ENCODE results near the gene FAM83F. TPM values are rescaled to one million over a fixed set of nuclear protein-coding genes. Genes with fewer than 3 reads are reported as not detected.
A peak's percentile ranks its signal among the peaks of the same experiment; 100 is the strongest.

FAM83F gene
- total RNA-seq, 1 donor, result not detected

DNA sequence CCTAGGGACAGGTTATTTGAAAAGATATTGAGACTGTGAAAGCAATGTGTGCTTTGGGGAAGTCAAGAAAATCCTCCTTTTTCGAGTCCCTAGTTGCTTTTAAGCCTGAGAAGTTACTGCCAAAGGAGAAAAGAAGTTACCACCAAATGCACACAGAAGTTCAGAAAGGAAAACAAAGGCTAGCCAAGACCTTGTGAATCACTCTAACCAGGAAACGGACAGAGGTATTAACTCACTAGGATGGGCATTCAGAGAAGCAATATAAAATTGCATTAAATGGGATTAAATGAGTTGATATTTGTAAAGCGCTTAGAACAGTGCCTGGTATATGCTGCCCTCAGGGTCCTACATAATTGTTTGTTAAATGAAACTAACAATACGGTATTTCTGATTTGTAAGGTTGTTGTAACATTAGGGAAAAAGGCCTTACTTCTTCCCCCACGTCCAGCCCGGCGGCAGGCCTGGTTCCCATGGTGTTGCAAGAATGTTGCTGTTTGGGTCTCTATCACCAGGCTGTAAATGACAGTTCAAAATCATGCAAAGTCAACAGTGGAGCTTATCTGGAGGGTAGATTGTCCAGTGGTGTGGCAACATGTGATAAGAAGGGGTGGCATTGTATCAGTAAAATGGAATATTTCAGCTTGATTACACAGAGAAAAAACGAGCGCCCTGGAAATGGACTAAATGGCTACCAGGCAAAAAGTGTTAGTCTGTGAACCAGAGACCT lies 27.5 kb upstream of the FAM83F start:
- H3K4me3 ChIP-seq (ENCODE audit: low read depth, low read length), result no peak overlapping the region
- TF ChIP-seq, protein P1, sequence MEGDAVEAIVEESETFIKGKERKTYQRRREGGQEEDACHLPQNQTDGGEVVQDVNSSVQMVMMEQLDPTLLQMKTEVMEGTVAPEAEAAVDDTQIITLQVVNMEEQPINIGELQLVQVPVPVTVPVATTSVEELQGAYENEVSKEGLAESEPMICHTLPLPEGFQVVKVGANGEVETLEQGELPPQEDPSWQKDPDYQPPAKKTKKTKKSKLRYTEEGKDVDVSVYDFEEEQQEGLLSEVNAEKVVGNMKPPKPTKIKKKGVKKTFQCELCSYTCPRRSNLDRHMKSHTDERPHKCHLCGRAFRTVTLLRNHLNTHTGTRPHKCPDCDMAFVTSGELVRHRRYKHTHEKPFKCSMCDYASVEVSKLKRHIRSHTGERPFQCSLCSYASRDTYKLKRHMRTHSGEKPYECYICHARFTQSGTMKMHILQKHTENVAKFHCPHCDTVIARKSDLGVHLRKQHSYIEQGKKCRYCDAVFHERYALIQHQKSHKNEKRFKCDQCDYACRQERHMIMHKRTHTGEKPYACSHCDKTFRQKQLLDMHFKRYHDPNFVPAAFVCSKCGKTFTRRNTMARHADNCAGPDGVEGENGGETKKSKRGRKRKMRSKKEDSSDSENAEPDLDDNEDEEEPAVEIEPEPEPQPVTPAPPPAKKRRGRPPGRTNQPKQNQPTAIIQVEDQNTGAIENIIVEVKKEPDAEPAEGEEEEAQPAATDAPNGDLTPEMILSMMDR (IDR thresholded peaks at IDR 0.05; ENCODE audit: insufficient read depth, low read depth, low read length), result no peak
- no peak for DNase-seq (ENCODE audit: low read depth)

DNA sequence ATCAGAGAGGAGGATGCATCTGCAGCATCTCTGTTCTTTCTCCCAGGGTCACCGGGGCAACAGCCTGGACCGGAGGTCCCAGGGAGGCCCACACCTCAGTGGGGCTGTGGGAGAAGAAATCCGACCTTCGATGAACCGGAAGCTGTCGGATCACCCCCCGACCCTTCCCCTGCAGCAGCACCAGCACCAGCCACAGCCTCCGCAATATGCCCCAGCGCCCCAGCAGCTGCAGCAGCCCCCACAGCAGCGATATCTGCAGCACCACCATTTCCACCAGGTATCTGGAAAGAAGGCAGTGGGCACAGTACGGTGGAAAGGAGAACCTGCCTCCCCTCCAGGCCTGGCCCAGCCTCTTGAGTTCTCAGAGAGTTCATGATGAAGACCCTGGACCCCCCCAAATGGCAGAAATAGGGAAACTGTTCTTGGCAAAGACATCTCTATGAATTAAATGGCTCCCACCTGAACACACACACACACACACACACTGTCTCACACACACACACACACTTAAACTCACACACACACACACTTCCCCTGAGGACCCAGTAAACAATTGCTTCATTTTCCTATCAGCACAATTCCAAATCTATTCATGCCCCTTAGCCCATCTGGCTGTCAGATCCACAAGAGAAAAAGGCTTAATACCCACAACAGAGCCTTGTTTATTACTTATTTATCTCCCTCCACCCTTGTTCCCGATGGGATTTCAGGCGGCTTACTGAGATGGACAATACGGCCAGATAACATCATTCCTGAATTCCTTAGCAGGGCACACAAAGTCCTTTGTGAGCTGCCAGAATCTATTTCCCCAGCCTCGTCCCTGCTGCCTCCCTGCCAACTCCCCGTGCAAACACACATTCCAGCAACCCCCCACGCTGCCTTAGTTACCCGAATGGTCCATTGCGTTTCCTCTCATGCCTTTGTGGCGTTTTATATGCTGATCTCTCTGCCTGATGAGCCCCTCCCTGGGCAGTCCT lies 26.5 kb upstream of the FAM83F start:
- DNase-seq (ENCODE audit: low read depth), result peak; percentile 19
- TF ChIP-seq, protein P1 (IDR thresholded peaks at IDR 0.05; ENCODE audit: insufficient read depth, low read depth, low read length), result no peak
- H3K4me3 ChIP-seq (ENCODE audit: low read depth, low read length), result no peak overlapping the region

DNA sequence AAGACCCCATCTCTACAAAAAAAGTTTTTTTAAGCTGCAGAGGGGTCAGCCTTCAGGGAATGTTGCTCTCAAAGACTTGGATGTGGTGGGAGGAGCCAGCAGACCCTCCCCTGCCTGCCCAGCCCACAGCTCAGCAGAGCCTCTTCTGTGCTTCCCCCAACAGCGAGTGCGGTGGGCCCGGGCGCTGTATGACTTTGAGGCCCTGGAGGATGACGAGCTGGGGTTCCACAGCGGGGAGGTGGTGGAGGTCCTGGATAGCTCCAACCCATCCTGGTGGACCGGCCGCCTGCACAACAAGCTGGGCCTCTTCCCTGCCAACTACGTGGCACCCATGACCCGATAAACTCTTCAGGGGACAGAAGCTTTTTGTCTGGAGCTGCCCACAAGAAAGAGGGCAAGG lies 24.0 kb upstream of the FAM83F start:
- TF ChIP-seq, protein P1 (IDR thresholded peaks at IDR 0.05; ENCODE audit: insufficient read depth, low read depth, low read length), result no peak
- no peak for DNase-seq (ENCODE audit: low read depth)
- H3K4me3 ChIP-seq (ENCODE audit: low read depth, low read length), result no peak overlapping the region

DNA sequence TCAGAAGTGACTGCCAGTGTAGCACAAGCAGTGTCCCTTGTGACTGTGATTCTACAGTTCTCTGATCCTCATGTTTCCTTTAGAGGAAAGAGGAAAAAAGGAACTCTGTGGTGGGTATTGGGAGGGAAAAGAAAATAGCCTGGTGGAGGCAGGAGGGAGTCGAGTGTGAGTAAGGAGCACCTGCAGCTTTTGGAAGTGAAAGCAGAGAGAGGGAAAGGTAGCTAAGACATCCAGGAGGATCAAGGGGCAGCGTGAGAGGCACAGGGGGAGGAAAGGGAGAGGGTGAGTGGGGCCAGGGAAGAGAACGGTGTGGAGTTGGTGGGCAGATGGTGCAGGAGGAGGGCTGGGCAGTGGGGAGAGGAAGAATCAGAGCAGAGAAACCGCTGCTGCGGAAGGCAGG lies 22.1 kb upstream of the FAM83F start:
- DNase-seq (ENCODE audit: low read depth), result no peak
- TF ChIP-seq, protein P1 (IDR thresholded peaks at IDR 0.05; ENCODE audit: insufficient read depth, low read depth, low read length), result no peak
- no peak overlapping the region for H3K4me3 ChIP-seq (ENCODE audit: low read depth, low read length)

DNA sequence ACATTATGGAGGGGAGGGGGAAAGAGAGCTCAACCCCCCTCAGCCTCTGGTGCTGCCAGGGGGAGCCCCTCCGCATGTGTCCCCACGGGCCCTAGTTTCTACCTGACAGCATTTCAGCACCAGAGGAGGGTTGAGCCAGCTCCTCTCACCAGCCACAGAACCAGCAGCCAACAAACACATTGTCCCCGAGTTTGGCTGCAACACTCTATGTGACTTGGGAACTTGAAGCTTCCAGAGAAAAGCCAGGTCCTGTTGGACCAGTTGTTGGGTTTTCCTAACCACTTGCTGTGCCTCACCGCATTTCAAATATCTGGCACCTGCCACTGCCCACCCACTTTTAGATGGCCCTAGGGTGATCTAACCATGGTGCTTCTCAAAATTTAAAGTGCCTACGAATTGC lies 21.1 kb upstream of the FAM83F start:
- DNase-seq (ENCODE audit: low read depth), result no peak
- TF ChIP-seq, protein P1 (IDR thresholded peaks at IDR 0.05; ENCODE audit: insufficient read depth, low read depth, low read length), result no peak
- H3K4me3 ChIP-seq (ENCODE audit: low read depth, low read length), result no peak overlapping the region

DNA sequence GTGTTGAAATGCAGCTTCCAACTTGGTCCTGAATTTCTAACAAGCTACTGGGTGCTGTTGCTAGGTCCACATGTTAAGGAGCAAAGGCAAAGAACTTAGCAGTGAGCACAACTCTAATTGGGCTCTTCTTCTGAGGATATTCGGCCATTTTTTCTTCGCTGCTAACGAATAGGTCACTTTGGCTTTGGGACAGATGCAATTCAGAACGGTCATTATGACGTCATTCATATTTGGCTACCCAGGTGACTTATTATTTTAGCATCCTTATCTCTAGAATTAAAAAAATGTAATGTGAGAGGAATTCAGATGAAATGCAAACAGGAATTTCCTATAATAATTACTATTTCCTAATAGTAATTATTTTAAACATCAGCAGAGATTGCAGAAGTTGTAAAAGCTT lies 20.7 kb upstream of the FAM83F start:
- TF ChIP-seq, protein P1 (IDR thresholded peaks at IDR 0.05; ENCODE audit: insufficient read depth, low read depth, low read length), result no peak
- DNase-seq (ENCODE audit: low read depth), result no peak
- no peak overlapping the region for H3K4me3 ChIP-seq (ENCODE audit: low read depth, low read length)

All from fibroblast of villous mesenchyme (primary cell).